OCI-M1 (cell line): ENCODE data around the gene RHO.
A peak's percentile ranks its signal among the peaks of the same experiment; 100 is the strongest.

Source experiments
- DNase-seq: peaks from one replicate; lab custom pipeline; 2025; lab: John Stamatoyannopoulos, UW

RHO gene

GRCh38 chr3:129520960-129521359 lies 7.5 kb upstream of the RHO start:
- no peak for DNase-seq

- DNase-seq = no peak
Measured at GRCh38 chr3:129521611-129522010, 6.8 kb upstream of the RHO start.

DNA sequence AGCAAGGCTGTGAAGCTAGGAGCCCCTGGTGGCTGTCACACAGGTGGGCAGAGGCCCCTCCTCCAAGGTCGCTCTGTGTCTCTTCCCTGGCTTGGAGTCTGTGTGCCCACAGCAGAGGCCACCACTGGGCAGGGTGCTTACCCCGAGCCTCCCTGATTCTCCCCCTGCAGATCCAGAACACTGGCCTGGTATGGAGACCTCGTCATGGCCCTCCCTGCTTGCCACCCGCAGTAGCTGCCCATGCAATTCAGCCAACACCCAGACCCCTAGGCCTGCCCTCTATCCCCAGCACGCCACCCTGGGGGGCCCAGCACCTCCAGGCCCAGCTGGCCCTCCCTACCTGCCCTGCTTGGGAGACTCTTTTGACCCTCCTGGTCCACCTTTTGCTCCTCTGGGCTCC lies 5.5 kb upstream of the RHO start:
- DNase-seq = no peak

- no peak for DNase-seq
Measured at GRCh38 chr3:129524081-129524480, 4.4 kb upstream of the RHO start.

DNA sequence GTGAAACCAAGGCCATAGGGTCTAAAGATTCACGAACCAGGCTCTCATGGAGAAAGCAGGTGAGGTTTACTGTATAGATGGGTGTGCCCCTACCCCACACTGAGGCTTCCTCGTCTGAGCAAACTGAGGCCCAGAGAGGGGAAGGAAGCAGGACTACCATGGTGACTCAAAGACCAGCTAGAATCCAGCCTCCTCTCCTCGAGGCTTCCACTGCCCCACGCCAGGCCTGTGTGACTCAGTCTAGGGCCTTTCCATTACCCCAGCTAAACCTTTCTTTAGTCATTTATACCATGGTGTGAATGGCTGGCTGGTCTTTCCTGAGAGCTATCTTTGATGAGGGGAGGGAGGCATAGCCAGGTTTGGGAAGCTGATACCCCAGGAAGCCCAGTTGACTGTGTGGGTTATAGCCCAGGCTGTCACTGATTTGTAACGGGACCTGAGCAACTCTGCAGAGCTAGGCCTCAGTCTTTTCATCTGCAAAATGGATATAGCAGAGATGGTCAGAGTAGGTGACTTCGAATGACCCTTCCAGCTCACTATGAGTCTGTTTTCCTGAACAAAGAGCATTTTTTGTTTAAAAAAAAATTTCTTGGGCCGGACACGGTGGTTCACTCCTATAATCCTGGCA lies 3.0 kb upstream of the RHO start:
- DNase-seq = no peak

DNA sequence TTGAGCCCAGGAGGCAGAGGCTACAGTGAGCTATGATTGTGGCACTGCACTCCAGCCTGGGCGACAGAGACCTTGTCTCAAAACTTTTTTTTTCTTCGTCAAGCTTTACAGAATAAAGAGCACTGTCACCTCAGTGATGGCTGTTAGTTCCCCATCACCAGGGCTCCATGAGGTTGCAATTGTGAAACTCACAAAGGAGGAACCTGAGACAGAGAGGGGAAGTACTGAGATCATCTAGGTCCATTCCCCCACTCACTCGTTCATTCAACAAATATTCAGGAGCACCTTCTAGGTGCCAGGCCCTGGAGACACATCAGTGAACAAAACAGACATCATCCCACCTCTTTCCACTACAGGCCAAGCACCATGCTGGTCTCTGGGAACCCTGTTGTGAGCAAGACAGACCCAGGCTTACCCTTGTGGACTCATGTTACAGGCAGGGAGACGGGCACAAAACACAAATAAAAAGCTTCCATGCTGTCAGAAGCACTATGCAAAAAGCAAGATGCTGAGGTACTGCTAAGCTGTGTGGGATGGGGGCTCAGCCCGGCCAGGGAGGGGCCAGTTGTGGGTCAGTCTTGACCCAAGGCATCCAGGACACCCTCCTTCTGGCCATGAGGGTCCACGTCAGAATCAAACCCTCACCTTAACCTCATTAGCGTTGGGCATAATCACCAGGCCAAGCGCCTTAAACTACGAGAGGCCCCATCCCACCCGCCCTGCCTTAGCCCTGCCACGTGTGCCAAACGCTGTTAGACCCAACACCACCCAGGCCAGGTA lies 2.1 kb upstream of the RHO start:
- peak; percentile 57 for DNase-seq

DNA sequence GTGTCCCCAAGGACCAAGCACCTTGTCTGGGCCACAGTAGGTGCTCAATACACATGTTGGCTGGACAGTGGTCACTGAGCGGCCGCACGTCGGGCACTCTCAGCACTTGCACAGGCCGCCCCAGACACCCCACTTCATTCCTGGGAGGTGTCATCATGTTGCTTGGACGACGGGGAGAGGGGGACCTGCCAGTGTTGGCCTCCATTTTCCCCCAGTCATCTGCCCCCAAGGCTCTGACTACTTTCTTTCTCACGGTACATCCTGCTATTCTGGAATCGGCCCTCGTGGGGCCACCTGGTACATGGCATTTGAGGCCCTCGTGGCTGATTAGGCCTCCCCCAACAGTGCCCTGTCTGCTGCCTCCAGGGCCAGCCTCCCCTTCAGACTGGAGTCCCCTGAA lies 1.2 kb upstream of the RHO start:
- DNase-seq = no peak

- DNase-seq = no peak
Measured at GRCh38 chr3:129529436-129530210, 1.2 kb downstream of the RHO start.

- no peak for DNase-seq
Measured at GRCh38 chr3:129530251-129530791, 1.9 kb downstream of the RHO start.

DNA sequence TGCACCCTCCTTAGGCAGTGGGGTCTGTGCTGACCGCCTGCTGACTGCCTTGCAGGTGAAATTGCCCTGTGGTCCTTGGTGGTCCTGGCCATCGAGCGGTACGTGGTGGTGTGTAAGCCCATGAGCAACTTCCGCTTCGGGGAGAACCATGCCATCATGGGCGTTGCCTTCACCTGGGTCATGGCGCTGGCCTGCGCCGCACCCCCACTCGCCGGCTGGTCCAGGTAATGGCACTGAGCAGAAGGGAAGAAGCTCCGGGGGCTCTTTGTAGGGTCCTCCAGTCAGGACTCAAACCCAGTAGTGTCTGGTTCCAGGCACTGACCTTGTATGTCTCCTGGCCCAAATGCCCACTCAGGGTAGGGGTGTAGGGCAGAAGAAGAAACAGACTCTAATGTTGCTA lies 2.4 kb downstream of the RHO start:
- no peak for DNase-seq

DNA sequence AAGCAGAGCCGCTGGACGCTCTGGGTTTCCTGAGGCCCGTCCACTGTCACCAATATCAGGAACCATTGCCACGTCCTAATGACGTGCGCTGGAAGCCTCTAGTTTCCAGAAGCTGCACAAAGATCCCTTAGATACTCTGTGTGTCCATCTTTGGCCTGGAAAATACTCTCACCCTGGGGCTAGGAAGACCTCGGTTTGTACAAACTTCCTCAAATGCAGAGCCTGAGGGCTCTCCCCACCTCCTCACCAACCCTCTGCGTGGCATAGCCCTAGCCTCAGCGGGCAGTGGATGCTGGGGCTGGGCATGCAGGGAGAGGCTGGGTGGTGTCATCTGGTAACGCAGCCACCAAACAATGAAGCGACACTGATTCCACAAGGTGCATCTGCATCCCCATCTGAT lies 3.3 kb downstream of the RHO start:
- DNase-seq = no peak

- DNase-seq = no peak
Measured at GRCh38 chr3:129532261-129532660, 3.8 kb downstream of the RHO start.

- DNase-seq = no peak
Measured at GRCh38 chr3:129533406-129533805, 5.0 kb downstream of the RHO start.

GRCh38 chr3:129534428-129535027 lies 6.1 kb downstream of the RHO start:
- no peak for DNase-seq

GRCh38 chr3:129535075-129535474 lies 6.6 kb downstream of the RHO start:
- no peak for DNase-seq

DNA sequence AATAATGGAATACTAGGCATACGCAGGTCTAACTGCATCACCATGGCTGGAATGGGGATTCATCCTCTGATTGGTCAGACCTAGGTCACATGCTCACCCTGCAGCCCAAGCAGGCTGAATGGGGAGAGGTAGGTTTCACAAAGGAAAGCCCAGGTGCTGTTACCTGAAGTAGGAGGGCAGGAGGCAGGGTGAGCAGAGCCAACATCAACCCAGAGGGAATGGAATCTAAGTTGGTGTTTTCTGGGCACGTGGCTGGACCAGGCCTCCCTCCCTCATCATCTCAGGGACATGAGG lies 7.9 kb downstream of the RHO start:
- DNase-seq = no peak

- no peak for DNase-seq
Measured at GRCh38 chr3:129536804-129537203, 8.4 kb downstream of the RHO start.

GRCh38 chr3:129539206-129539605 lies 10.8 kb downstream of the RHO start:
- DNase-seq = no peak

DNA sequence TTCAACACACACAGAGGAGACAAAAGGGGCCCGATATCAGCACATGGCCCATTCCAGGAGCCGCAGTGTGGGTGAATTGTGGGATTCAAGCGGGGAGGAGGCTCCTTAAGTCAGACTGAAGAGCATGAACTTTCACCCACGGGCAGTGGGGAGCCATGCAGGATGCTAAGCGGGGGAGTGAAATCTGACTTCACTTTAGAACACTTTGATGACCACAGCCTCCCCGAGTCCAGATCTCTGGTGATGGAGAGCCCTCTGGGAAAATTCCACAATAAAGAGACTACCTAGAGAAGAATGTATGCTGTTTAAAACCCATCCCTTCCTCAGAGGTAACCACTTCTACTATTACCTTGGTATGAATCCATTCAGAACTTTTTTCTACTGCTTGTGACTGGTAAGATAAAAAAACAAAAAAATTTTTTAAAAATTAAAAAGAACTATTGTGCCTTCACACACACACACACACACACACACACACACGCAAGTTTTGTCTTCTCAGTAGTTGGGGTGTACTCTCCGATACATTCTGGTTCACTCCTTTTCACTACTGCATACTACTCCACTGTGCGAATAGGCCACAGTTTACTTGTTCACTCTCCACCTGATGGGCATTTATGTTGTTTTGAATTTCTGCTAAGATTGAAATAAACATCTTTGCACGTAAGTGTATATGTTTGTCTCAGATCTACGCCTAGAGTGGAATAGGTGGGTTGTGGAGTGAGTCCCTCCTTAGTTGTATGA lies 12.5 kb downstream of the RHO start:
- DNase-seq = no peak

- no peak for DNase-seq
Measured at GRCh38 chr3:129542747-129543146, 14.3 kb downstream of the RHO start.

GRCh38 chr3:129543156-129543790 lies 14.8 kb downstream of the RHO start, which contains the start of gene H1-8:
H1-8 (plus strand) TSS chr3:129543175; CDS start chr3:129543219, 44 bp downstream.
- no peak for DNase-seq
